HG03097 (cell line): Measurements from ENCODE around the gene HYAL1.
"Not testable (repeated sequence)": the region's sequence is repeated elsewhere in the genome, so short reads cannot be mapped to it uniquely, and the experiment has no call there.

Experiments
- ATAC-seq: cut with Tn5 transposase; IDR thresholded peaks from one replicate; pipeline ENCODE4 v1.9.1; 2021; ENCODE audit not compliant: unreplicated experiment, low FRiP score

HYAL1 gene

GRCh38 chr3:50275141-50275995, 28.0 kb downstream of the HYAL1 start:
- ATAC-seq = no peak

GRCh38 chr3:50274371-50275104, 28.8 kb downstream of the HYAL1 start:
- ATAC-seq = no peak

GRCh38 chr3:50273689-50274065, 29.7 kb downstream of the HYAL1 start:
- no peak for ATAC-seq

- peak; percentile 81 for ATAC-seq
Measured at GRCh38 chr3:50272911-50273688, 30.3 kb downstream of the HYAL1 start.

- not testable (repeated sequence) for ATAC-seq
Measured at GRCh38 chr3:50272538-50272910, 30.9 kb downstream of the HYAL1 start.

- no peak for ATAC-seq
Measured at GRCh38 chr3:50271314-50271936, 31.9 kb downstream of the HYAL1 start.

- ATAC-seq = no peak
Measured at GRCh38 chr3:50270422-50271224, 32.8 kb downstream of the HYAL1 start.

- ATAC-seq = no peak
Measured at GRCh38 chr3:50269977-50270413, 33.4 kb downstream of the HYAL1 start.

- ATAC-seq = no peak
Measured at GRCh38 chr3:50269460-50269859, 33.9 kb downstream of the HYAL1 start.

- no peak for ATAC-seq
Measured at GRCh38 chr3:50268703-50269451, 34.5 kb downstream of the HYAL1 start, which contains the start of gene SEMA3B. SEMA3B (plus strand) TSS chr3:50269147; CDS start chr3:50269241, 94 bp downstream.

GRCh38 chr3:50268276-50268675, 35.1 kb downstream of the HYAL1 start:
- ATAC-seq = no peak

GRCh38 chr3:50267280-50267913, 36.0 kb downstream of the HYAL1 start:
- no peak for ATAC-seq

- no peak for ATAC-seq
Measured at GRCh38 chr3:50266836-50267235, 36.5 kb downstream of the HYAL1 start.

GRCh38 chr3:50266017-50266416, 37.4 kb downstream of the HYAL1 start:
- no peak for ATAC-seq

GRCh38 chr3:50265571-50265970, 37.8 kb downstream of the HYAL1 start:
- no peak for ATAC-seq

GRCh38 chr3:50264964-50265485, 38.3 kb downstream of the HYAL1 start:
- ATAC-seq = no peak

GRCh38 chr3:50264383-50264963, 38.9 kb downstream of the HYAL1 start:
- no peak for ATAC-seq
